A549 (cell line): ENCODE measurements around the gene FBF1. TPM values are rescaled to one million over a fixed set of nuclear protein-coding genes. Genes with fewer than 3 reads are reported as not detected.

ENCODE experiments used
- ATAC-seq, 2 experiments: fragments of 200-7000 bp in 1 of 2; fragments of >200 bp in 1 of 2; cut with Nextera tagmentation in 1 of 2; cut with Tn5 transposase in 1 of 2; 3 replicates each; pipeline versions ENCODE4 v1.8.0 to v1.9.1; 2018 to 2020; ENCODE audit warnings: mild to moderate bottlenecking in 1 of 2, moderate library complexity in 1 of 2
- CTCF ChIA-PET: fragments of 300-600 bp; sonication (Branson Sonifier 250); formaldehyde crosslinking; extraction: SDS; loops from one replicate; lab custom pipeline; 2021; ENCODE audit warnings: antibody characterized with exemption, inconsistent platforms; lab: Yijun Ruan, JAX
- POLR2A ChIA-PET: fragments of 350-600 bp; formaldehyde crosslinking; extraction: SDS; loops from one replicate; lab custom pipeline; 2021; ENCODE audit warnings: antibody characterized with exemption, inconsistent platforms; lab: Yijun Ruan, JAX
- DNase-seq, 2 experiments: peaks; one replicate each; pipeline versions ENCODE4 v3.0.0 to v3.0.0-alpha.2; 2011 to 2016; ENCODE audit warnings: low read depth in 1 of 2, low spot score in 1 of 2
- FAIRE-seq: peaks from 2 replicates; lab custom pipeline; 2011; peaks lifted over from hg19 to GRCh38; lab: Jason Lieb, UNC
- H3K27ac ChIP-seq, 2 experiments: fragments of >200 bp; sonication (Bioruptor Twin); formaldehyde crosslinking; 3 replicates each; pipeline ENCODE4 v1.5.1; 2016 to 2017
- H3K4me1 ChIP-seq: fragments of >200 bp; sonication (Bioruptor Twin); formaldehyde crosslinking; 3 replicates; pipeline ENCODE4 v1.6.1; 2016
- H3K4me2 ChIP-seq: fragments of >200 bp; sonication (Bioruptor Twin); formaldehyde crosslinking; 3 replicates; pipeline ENCODE4 v1.6.1; 2016
- H3K4me3 ChIP-seq: fragments of >200 bp; sonication (Bioruptor Twin); formaldehyde crosslinking; 3 replicates; pipeline ENCODE4 v1.5.1; 2016
- H3K9me3 ChIP-seq: fragments of >200 bp; sonication (Bioruptor Twin); formaldehyde crosslinking; 3 replicates; pipeline ENCODE4 v1.6.1; 2016
- CHD2 ChIP-seq: fragments of 150-350 bp; IDR thresholded peaks from 2 replicates; pipeline ENCODE4 v1.6.1; 2014; ENCODE audit warnings: low read length; ENCODE audit not compliant: partially characterized antibody
- ESRRA ChIP-seq: fragments of 150-350 bp; IDR thresholded peaks from 2 replicates; pipeline ENCODE4 v1.6.1; 2014; ENCODE audit warnings: mild to moderate bottlenecking, low read length, borderline replicate concordance
- FOSL2 ChIP-seq, 2 experiments: fragments of 450-650 bp in 1 of 2; fragments of >200 bp in 1 of 2; sonication (Bioruptor Twin) in 1 of 2; formaldehyde crosslinking; IDR thresholded peaks; 2 replicates each; pipeline versions ENCODE4 v1.5.0 to v1.6.1; 2016 to 2020; ENCODE audit warnings: mild to moderate bottlenecking in 1 of 2, moderate library complexity in 1 of 2
- HOXA7 ChIP-seq: fragments of 250-450 bp; sonication (Bioruptor Pico); IDR thresholded peaks from 2 replicates; pipeline ENCODE4 v1.5.0; 2020; ENCODE audit warnings: mild to moderate bottlenecking, moderate library complexity
- NFE2L2 ChIP-seq: fragments of 150-350 bp; conservative IDR thresholded peaks from 2 replicates; pipeline ENCODE4 v1.6.1; 2014; ENCODE audit warnings: low read length
- NR3C1 ChIP-seq: fragments of >200 bp; sonication (Bioruptor Twin); formaldehyde crosslinking; IDR thresholded peaks from 3 replicates; pipeline ENCODE4 v1.6.1; 2017
- POLR2AphosphoS2 ChIP-seq: conservative IDR thresholded peaks from 2 replicates; pipeline ENCODE4 v1.6.1; 2012; ENCODE audit warnings: low read length, improper control_type of control experiment, inconsistent platforms
- RAD21 ChIP-seq, 2 experiments: fragments of >200 bp in 1 of 2; sonication (Bioruptor Twin) in 1 of 2; formaldehyde crosslinking in 1 of 2; IDR thresholded peaks in 1 of 2; conservative IDR thresholded peaks in 1 of 2; 2 replicates in 1 of 2; 3 replicates in 1 of 2; pipeline ENCODE4 v1.6.1; 2012 to 2018; ENCODE audit warnings: inconsistent platforms in 1 of 2
- RARB ChIP-seq: fragments of 250-450 bp; sonication (Bioruptor Pico); IDR thresholded peaks from 2 replicates; pipeline ENCODE4 v1.8.0; 2021; ENCODE audit warnings: mild to moderate bottlenecking, moderate library complexity
- RCOR1 ChIP-seq: fragments of 150-350 bp; IDR thresholded peaks from 2 replicates; pipeline ENCODE4 v1.6.1; 2014; ENCODE audit warnings: antibody characterized with exemption, low read length, low read depth
- ZFP36 ChIP-seq: fragments of 450-650 bp; IDR thresholded peaks from 2 replicates; pipeline ENCODE4 v1.6.1; 2014; ENCODE audit warnings: borderline replicate concordance; ENCODE audit not compliant: partially characterized antibody
- ZSCAN20 ChIP-seq: fragments of 250-450 bp; sonication (Bioruptor Pico); IDR thresholded peaks from 2 replicates; pipeline ENCODE4 v1.8.0; 2022; ENCODE audit warnings: mild to moderate bottlenecking, moderate library complexity
- WGBS: methylation state at CpG from one replicate; pipeline ENCODE4 v1.1.6; 2017; ENCODE audit errors: missing lambda C conversion rate; 5-methylcytosine and 5-hydroxymethylcytosine counted together
- polyA plus RNA-seq, 4 experiments: library from polyadenylated mRNA; depleted of rRNA in 3 of 4; stranded (reverse); fragments of >200 nt; fragmentation: RNase III in 1 of 4; extraction: RNeasy Plus Mini Kit Qiagen cat#74134 plus additional on column Dnase treatment in 1 of 4; gene quantifications; 2 replicates in 3 of 4; 3 replicates in 1 of 4; pipeline ENCODE4 v1.2.3, GENCODE V29; 2011 to 2017
- TF ChIP-seq, protein P1 (sequence below): fragments of >200 bp; sonication (Bioruptor Twin); formaldehyde crosslinking; IDR thresholded peaks from 3 replicates; pipeline ENCODE4 v1.6.1; 2016
- TF ChIP-seq, protein P2 (sequence below): fragments of 200-600 bp; sonication (generic); IDR thresholded peaks from 2 replicates; pipeline ENCODE4 v1.6.1; 2016; ENCODE audit warnings: antibody characterized with exemption, mild to moderate bottlenecking, moderate library complexity
- TF ChIP-seq, protein P3 (sequence below): IDR thresholded peaks from 2 replicates; pipeline ENCODE4 v1.6.1; 2012
- TF ChIP-seq, protein P4 (sequence below): IDR thresholded peaks from 2 replicates; pipeline ENCODE4 v1.6.1; 2012
- TF ChIP-seq, protein P5 (sequence below): fragments of 450-650 bp; IDR thresholded peaks from 2 replicates; pipeline ENCODE4 v1.6.1; 2014; ENCODE audit warnings: antibody characterized with exemption

FBF1 gene
- polyA plus RNA-seq, 2 of the 4 experiments (the other 2 are of a cell fraction) = 8.5 to 17.8 TPM

DNA sequence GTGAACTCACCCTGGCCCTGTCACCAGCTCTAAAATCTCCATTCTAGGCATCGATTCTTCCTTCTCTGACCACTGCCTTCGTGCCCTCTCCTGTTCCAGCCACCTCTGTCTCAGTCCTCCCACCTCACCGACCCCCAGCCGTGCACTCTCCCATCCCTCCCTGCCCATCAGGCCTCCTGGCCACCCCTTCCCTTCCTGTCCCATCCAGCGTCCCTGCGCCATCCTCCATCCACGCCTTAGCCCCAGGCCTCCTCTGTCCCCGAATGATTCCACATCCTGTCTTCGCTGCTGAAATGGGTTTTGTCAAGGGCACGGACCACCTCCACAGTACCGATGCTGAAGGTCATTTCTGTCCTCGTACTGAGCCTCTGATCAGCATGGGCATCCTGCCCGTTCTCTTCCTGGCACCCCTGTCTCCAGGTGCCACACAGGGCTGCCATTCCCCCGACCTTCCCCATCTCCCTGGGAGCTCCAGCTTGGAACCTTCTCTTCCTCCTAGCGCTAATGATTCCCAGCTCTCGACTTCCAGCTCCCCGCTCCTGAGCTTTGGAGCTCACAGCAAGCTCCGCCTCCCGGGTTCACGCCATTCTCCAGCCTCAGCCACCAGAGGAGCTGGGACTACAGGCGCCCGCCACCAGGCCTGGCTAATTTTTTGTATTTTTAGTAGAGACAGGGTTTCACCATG lies 46.7 kb downstream of the FBF1 start:
- ATAC-seq = no peak
- no peak overlapping the region for H3K27ac ChIP-seq
- H3K4me1 ChIP-seq = peaks cover 17% of the 10 kb centered on the region
- FAIRE-seq = no peak
- H3K4me2 ChIP-seq = no peak overlapping the region; the same call in 2 of the 3 replicates
- DNase-seq = no peak
- H3K4me3 ChIP-seq = no peak overlapping the region
- no peak for TF ChIP-seq HOXA7 (CRISPR knock-in tag)
- TF ChIP-seq, protein P1, sequence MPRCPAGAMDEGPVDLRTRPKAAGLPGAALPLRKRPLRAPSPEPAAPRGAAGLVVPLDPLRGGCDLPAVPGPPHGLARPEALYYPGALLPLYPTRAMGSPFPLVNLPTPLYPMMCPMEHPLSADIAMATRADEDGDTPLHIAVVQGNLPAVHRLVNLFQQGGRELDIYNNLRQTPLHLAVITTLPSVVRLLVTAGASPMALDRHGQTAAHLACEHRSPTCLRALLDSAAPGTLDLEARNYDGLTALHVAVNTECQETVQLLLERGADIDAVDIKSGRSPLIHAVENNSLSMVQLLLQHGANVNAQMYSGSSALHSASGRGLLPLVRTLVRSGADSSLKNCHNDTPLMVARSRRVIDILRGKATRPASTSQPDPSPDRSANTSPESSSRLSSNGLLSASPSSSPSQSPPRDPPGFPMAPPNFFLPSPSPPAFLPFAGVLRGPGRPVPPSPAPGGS = no peak
- no peak for TF ChIP-seq RARB (CRISPR knock-in tag)
- TF ChIP-seq FOSL2 (IDR thresholded peaks at IDR 0.05) = no peak
- no peak for TF ChIP-seq FOSL2 (CRISPR knock-in tag; IDR thresholded peaks at IDR 0.05)
- no peak for TF ChIP-seq NR3C1
- TF ChIP-seq, protein P2, sequence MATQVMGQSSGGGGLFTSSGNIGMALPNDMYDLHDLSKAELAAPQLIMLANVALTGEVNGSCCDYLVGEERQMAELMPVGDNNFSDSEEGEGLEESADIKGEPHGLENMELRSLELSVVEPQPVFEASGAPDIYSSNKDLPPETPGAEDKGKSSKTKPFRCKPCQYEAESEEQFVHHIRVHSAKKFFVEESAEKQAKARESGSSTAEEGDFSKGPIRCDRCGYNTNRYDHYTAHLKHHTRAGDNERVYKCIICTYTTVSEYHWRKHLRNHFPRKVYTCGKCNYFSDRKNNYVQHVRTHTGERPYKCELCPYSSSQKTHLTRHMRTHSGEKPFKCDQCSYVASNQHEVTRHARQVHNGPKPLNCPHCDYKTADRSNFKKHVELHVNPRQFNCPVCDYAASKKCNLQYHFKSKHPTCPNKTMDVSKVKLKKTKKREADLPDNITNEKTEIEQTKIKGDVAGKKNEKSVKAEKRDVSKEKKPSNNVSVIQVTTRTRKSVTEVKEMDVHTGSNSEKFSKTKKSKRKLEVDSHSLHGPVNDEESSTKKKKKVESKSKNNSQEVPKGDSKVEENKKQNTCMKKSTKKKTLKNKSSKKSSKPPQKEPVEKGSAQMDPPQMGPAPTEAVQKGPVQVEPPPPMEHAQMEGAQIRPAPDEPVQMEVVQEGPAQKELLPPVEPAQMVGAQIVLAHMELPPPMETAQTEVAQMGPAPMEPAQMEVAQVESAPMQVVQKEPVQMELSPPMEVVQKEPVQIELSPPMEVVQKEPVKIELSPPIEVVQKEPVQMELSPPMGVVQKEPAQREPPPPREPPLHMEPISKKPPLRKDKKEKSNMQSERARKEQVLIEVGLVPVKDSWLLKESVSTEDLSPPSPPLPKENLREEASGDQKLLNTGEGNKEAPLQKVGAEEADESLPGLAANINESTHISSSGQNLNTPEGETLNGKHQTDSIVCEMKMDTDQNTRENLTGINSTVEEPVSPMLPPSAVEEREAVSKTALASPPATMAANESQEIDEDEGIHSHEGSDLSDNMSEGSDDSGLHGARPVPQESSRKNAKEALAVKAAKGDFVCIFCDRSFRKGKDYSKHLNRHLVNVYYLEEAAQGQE = no peak
- TF ChIP-seq ZFP36 = no peak
- TF ChIP-seq, protein P3, sequence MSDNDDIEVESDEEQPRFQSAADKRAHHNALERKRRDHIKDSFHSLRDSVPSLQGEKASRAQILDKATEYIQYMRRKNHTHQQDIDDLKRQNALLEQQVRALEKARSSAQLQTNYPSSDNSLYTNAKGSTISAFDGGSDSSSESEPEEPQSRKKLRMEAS = no peak
- TF ChIP-seq RCOR1 = no peak
- TF ChIP-seq POLR2AphosphoS2 = no peak
- no peak for TF ChIP-seq RAD21 (conservative IDR thresholded peaks at IDR 0.05 in 1 of 2, IDR thresholded peaks at IDR 0.05 in 1 of 2)
- ChIA-PET POLR2A (interaction anchor here (1.1 to 3.8 kb wide), 3 partner anchors 11 to 39 kb away, joined by 4 to 15 read pairs (median 14); partner anchors contain the start of gene WBP2), CTCF (interaction anchor here (0.5 to 22.8 kb wide), 15 partner anchors 10 to 138 kb away, joined by 3 to 513 read pairs (median 8); partner anchors contain the start of genes FBF1, GALK1, MRPL38 and TRIM47)
- WGBS = 87% methylated on average over 22 of the region's 22 CpGs
- no peaks in the 10 kb centered on the region for H3K9me3 ChIP-seq

DNA sequence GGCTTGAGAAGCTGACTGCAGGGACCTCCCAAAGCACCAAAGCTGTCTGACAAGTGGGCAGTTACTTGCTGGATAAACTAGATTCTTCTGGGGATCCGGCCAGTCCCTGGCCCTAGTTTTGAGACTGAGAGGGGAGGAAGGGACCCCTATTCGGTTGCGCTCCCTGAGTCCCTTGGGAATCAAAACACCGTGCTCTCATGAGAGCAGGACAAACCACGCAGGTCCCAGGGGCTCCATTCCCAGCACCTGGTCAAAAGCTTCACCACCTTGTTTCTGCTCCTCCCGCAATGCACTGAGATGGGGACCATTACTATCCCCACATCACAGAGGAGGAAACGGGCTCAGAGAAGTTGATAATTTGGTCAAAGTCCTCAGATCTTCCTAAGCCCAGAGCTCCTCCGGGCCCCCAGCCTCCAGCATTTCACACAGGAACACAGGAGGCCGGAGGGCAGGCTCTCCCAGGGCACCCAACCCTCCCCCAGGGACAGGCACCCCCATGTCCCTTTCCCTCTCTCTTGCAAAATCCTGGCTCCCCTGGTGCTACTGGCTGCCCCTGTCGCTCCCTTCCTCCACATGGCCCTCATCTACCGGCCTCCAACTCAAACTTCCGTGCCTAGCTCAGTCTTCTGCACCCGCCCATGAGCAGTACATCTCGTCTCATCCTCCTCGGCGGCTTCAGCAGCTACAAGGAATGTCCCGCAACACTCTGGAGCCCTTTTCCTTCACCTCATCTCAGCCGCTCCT lies 47.4 kb downstream of the FBF1 start:
- ChIA-PET POLR2A (interaction anchor here (1.1 to 3.8 kb wide), 2 partner anchors 11 to 38 kb away, joined by 4 to 15 read pairs; partner anchors contain the start of gene WBP2), CTCF (interaction anchor here (0.6 to 22.8 kb wide), 12 partner anchors 11 to 138 kb away, joined by 3 to 513 read pairs (median 8); partner anchors contain the start of genes FBF1, GALK1, MRPL38 and TRIM47)
- H3K4me1 ChIP-seq = peaks cover 17% of the 10 kb centered on the region
- no peak for TF ChIP-seq ESRRA
- no peak for TF ChIP-seq NFE2L2
- TF ChIP-seq ZSCAN20 (CRISPR knock-in tag) = no peak
- TF ChIP-seq, protein P4, sequence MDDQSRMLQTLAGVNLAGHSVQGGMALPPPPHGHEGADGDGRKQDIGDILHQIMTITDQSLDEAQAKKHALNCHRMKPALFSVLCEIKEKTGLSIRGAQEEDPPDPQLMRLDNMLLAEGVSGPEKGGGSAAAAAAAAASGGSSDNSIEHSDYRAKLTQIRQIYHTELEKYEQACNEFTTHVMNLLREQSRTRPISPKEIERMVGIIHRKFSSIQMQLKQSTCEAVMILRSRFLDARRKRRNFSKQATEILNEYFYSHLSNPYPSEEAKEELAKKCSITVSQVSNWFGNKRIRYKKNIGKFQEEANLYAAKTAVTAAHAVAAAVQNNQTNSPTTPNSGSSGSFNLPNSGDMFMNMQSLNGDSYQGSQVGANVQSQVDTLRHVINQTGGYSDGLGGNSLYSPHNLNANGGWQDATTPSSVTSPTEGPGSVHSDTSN = no peak
- TF ChIP-seq, protein P5, sequence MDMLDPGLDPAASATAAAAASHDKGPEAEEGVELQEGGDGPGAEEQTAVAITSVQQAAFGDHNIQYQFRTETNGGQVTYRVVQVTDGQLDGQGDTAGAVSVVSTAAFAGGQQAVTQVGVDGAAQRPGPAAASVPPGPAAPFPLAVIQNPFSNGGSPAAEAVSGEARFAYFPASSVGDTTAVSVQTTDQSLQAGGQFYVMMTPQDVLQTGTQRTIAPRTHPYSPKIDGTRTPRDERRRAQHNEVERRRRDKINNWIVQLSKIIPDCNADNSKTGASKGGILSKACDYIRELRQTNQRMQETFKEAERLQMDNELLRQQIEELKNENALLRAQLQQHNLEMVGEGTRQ = no peak
- TF ChIP-seq CHD2 = no peak
- FAIRE-seq (no peak), ATAC-seq (no peak), DNase-seq (no peak)
- no peak overlapping the region for H3K4me3 ChIP-seq
- WGBS = 92% methylated on average over 18 of the region's 18 CpGs
- no peak overlapping the region for H3K27ac ChIP-seq
- H3K9me3 ChIP-seq = no peaks in the 10 kb centered on the region
- no peak overlapping the region for H3K4me2 ChIP-seq
